K562 (cell line): ENCODE measurements around the gene MRPL58. TPM values are rescaled to one million over a fixed set of nuclear protein-coding genes. Genes with fewer than 3 reads are reported as not detected.
A peak's percentile ranks its signal among the peaks of the same experiment; 100 is the strongest.

Experiments used
- ASH1L ChIP-seq: fragments of 450-650 bp; IDR thresholded peaks from 2 replicates; pipeline ENCODE4 v1.6.1; 2018; ENCODE audit warnings: borderline replicate concordance, mild to moderate bottlenecking, low read depth; ENCODE audit not compliant: partially characterized antibody
- BACH1 ChIP-seq: fragments of 200-800 bp; sonication (Bioruptor generic); IDR thresholded peaks from 2 replicates; pipeline ENCODE4 v1.6.1; 2016; ENCODE audit warnings: missing genetic modification characterization, missing compliant biosample characterization
- CREB1 ChIP-seq, 2 experiments: sonication (generic) in 1 of 2; formaldehyde crosslinking in 1 of 2; IDR thresholded peaks; 2 replicates each; pipeline versions ENCODE4 v1.6.1 to v1.8.0; 2012 to 2022; ENCODE audit warnings: inconsistent platforms in 1 of 2, mild to moderate bottlenecking in 1 of 2, missing genetic modification reagents in 1 of 2, moderate library complexity in 1 of 2
- IFI16 ChIP-seq: fragments of 250-450 bp; sonication (Bioruptor Pico); IDR thresholded peaks from 2 replicates; pipeline ENCODE4 v2.1.2; 2022; ENCODE audit warnings: mild to moderate bottlenecking, inconsistent platforms
- KDM4B ChIP-seq, 2 experiments: fragments of 450-650 bp in 1 of 2; sonication (generic) in 1 of 2; IDR thresholded peaks; 2 replicates each; pipeline ENCODE4 v1.6.1; 2016 to 2017; ENCODE audit warnings: borderline replicate concordance in 2 of 2, antibody characterized with exemption in 1 of 2, low read depth in 1 of 2, mild to moderate bottlenecking in 1 of 2
- MAZ ChIP-seq, 2 experiments: fragments of 450-650 bp in 1 of 2; sonication (generic) in 1 of 2; formaldehyde crosslinking; IDR thresholded peaks in 1 of 2; conservative IDR thresholded peaks in 1 of 2; 2 replicates each; pipeline versions ENCODE4 v1.4.0 to v1.5.0; 2020; ENCODE audit warnings: mild to moderate bottlenecking in 1 of 2, missing genetic modification reagents in 1 of 2
- PHF21A ChIP-seq: fragments of 450-650 bp; IDR thresholded peaks from 2 replicates; pipeline ENCODE4 v1.6.1; 2017; ENCODE audit warnings: low read depth, borderline replicate concordance
- SNRNP70 ChIP-seq: fragments of 200-400 bp; formaldehyde crosslinking; optimal IDR thresholded peaks from 2 replicates; pipeline ENCODE3; 2017; ENCODE audit warnings: low read depth, low read length
- ZBED1 ChIP-seq: IDR thresholded peaks from 2 replicates; pipeline ENCODE4 v1.6.1; 2014
- ZNF407 ChIP-seq: fragments of 450-650 bp; IDR thresholded peaks from 2 replicates; pipeline ENCODE4 v1.6.1; 2016; ENCODE audit warnings: low read depth
- polyA plus RNA-seq, 8 experiments: library from polyadenylated mRNA; depleted of rRNA in 4 of 8; stranded (reverse) in 5 of 8; unstranded in 3 of 8; fragments of >200 nt; fragmentation: Nextera tagmentation in 2 of 8; fragmentation: Illumina TruSeq in 1 of 8; extraction: Ambion mirVana in 2 of 8; extraction: Trizol in 1 of 8; gene quantifications; 2 replicates each; pipeline versions ENCODE4 v1.2.1 to v1.2.3, GENCODE V29; 2011 to 2014; ENCODE audit warnings: inconsistent platforms in 1 of 8, missing spikeins in 1 of 8
- total RNA-seq, 7 experiments: library from RNA; depleted of rRNA in 6 of 7; stranded (reverse); fragments of >200 nt in 6 of 7; fragmentation: Illumina TruSeq in 2 of 7; extraction: Trizol in 2 of 7; gene quantifications; 2 replicates each; pipeline versions ENCODE4 v1.2.1 to v1.2.3, GENCODE V29; 2011 to 2021; ENCODE audit warnings: low replicate concordance in 1 of 7
- TF ChIP-seq, protein P1 (sequence below), 2 experiments: fragments of 200-800 bp in 1 of 2; sonication (Bioruptor generic) in 1 of 2; sonication (generic) in 1 of 2; formaldehyde crosslinking in 1 of 2; IDR thresholded peaks in 1 of 2; conservative IDR thresholded peaks in 1 of 2; 2 replicates each; pipeline versions ENCODE4 v1.5.0 to v1.6.1; 2016 to 2020; ENCODE audit warnings: missing compliant biosample characterization in 1 of 2, missing genetic modification characterization in 1 of 2, missing genetic modification reagents in 1 of 2
- TF ChIP-seq, protein P2 (sequence below): sonication (generic); formaldehyde crosslinking; IDR thresholded peaks from 2 replicates; pipeline ENCODE4 v1.8.0; 2022; ENCODE audit warnings: missing genetic modification reagents, mild to moderate bottlenecking, borderline replicate concordance
- TF ChIP-seq, protein P3 (sequence below), 2 experiments: fragments of 450-650 bp; conservative IDR thresholded peaks; 2 replicates each; pipeline ENCODE4 v1.6.1; 2017; ENCODE audit warnings: mild to moderate bottlenecking in 2 of 2, moderate library complexity in 2 of 2

The MRPL58 gene
- total and polyA plus RNA-seq, 9 of the 15 experiments (the other 6 are each of a cell fraction or from before 2014, with no cell fraction given), result 30.8 to 107 (median 72.4) TPM

GRCh38 chr17:75034236-75034908 is 21.9 kb downstream of the MRPL58 start (continued):
- TF ChIP-seq, protein P1, sequence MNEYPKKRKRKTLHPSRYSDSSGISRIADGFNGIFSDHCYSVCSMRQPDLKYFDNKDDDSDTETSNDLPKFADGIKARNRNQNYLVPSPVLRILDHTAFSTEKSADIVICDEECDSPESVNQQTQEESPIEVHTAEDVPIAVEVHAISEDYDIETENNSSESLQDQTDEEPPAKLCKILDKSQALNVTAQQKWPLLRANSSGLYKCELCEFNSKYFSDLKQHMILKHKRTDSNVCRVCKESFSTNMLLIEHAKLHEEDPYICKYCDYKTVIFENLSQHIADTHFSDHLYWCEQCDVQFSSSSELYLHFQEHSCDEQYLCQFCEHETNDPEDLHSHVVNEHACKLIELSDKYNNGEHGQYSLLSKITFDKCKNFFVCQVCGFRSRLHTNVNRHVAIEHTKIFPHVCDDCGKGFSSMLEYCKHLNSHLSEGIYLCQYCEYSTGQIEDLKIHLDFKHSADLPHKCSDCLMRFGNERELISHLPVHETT (CRISPR knock-in tag; conservative IDR thresholded peaks at IDR 0.05 in 1 of 2, IDR thresholded peaks at IDR 0.05 in 1 of 2), result 0 out of 4 replicates have a peak, but pooled peaks of 1 of the 2 experiments have one; percentile 23
- TF ChIP-seq IFI16 (CRISPR knock-in tag), result no peak
- TF ChIP-seq CREB1 (IDR thresholded peaks at IDR 0.05), result 0 out of 2 replicates have a peak, but pooled peaks have one; percentile 37
- peak; percentile 58; the same call in 1 of the 2 replicates for TF ChIP-seq CREB1 (CRISPR knock-in tag; IDR thresholded peaks at IDR 0.05)
- TF ChIP-seq, protein P2, sequence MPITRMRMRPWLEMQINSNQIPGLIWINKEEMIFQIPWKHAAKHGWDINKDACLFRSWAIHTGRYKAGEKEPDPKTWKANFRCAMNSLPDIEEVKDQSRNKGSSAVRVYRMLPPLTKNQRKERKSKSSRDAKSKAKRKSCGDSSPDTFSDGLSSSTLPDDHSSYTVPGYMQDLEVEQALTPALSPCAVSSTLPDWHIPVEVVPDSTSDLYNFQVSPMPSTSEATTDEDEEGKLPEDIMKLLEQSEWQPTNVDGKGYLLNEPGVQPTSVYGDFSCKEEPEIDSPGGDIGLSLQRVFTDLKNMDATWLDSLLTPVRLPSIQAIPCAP (CRISPR knock-in tag), result 0 out of 2 replicates have a peak, but pooled peaks have one; percentile 5
- TF ChIP-seq PHF21A, result no peak
- TF ChIP-seq ASH1L, result no peak
- no peak for TF ChIP-seq SNRNP70
- no peak for TF ChIP-seq BACH1 (tag)
- TF ChIP-seq, protein P3, sequence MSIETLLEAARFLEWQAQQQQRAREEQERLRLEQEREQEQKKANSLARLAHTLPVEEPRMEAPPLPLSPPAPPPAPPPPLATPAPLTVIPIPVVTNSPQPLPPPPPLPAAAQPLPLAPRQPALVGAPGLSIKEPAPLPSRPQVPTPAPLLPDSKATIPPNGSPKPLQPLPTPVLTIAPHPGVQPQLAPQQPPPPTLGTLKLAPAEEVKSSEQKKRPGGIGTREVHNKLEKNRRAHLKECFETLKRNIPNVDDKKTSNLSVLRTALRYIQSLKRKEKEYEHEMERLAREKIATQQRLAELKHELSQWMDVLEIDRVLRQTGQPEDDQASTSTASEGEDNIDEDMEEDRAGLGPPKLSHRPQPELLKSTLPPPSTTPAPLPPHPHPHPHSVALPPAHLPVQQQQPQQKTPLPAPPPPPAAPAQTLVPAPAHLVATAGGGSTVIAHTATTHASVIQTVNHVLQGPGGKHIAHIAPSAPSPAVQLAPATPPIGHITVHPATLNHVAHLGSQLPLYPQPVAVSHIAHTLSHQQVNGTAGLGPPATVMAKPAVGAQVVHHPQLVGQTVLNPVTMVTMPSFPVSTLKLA (conservative IDR thresholded peaks at IDR 0.05), result peak; percentile 45 to 74
- TF ChIP-seq KDM4B (IDR thresholded peaks at IDR 0.05; ENCODE audit: borderline replicate concordance in 2 of 2, low read depth in 1 of 2), result 0 out of 4 replicates have a peak, but pooled peaks of 1 of the 2 experiments have one; percentile 21
- peak; percentile 54; the same call in 1 of the 2 replicates for TF ChIP-seq ZNF407
- TF ChIP-seq ZBED1, result peak; percentile 38; the same call in 1 of the 2 replicates
- peak; percentile 61 to 84; a peak in 3 of 4 replicates for TF ChIP-seq MAZ (CRISPR knock-in tag; conservative IDR thresholded peaks at IDR 0.05 in 1 of 2, IDR thresholded peaks at IDR 0.05 in 1 of 2)
